ENCODE data around the gene TMC5. TPM values are rescaled to one million over a fixed set of nuclear protein-coding genes. Genes with fewer than 3 reads are reported as not detected.

The TMC5 gene
- total RNA-seq, 1 experiment from 2014 or later, result 15.7 TPM

DNA sequence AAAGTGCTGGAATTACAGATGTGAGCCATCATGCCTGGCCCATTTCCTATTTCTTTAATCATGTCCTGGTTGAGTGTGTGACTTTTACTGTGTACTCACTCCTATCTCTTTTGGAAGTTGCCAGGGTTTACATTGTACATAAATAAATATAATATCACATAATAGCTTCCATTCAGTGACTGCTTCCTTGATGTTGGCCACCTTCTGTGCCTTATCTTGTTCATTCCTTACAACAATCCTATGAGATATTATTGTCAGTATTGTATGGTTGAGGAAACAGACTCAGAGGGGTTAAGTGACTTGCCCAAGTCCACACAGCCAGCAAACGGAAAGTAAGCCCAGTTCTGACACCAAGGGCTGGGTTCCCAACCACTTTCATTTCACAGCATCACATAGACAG lies 16.9 kb downstream of the TMC5 start (continued):
- TF ChIP-seq EGR1 (IDR thresholded peaks at IDR 0.05; ENCODE audit: low read depth) (no peak), SIN3A (IDR thresholded peaks at IDR 0.05; ENCODE audit: low read depth) (no peak), EZH2phosphoT487 (IDR thresholded peaks at IDR 0.05; ENCODE audit: borderline replicate concordance) (no peak), RAD21 (IDR thresholded peaks at IDR 0.05; ENCODE audit: low read depth) (no peak), POLR2AphosphoS5 (IDR thresholded peaks at IDR 0.05; ENCODE audit: low read depth, low read length) (no peak), SP1 (IDR thresholded peaks at IDR 0.05; ENCODE audit: low read depth) (no peak), SRF (IDR thresholded peaks at IDR 0.05; ENCODE audit: low read depth) (no peak), ZNF274 (IDR thresholded peaks at IDR 0.05; ENCODE audit: low read depth, low read length) (no peak)

DNA sequence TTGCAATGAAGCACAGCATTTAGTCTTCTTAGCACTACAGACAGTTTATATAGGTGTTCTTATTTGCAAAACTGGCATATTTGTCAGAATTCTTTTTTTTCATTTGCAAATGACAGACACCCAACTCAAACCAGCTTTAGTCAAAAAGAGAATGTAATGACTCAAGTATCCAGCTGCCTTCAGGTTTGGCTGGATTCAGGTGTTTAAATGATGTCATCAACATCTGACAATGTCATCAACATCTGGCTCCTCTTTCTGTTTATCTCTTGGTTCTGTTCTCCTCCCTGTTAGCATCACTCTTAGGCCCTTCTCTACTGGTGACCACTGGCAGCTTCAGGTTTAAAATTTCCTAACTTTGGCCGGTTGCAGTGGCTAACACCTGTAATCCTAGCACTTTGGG lies 18.9 kb downstream of the TMC5 start:
- CTCF ChIA-PET, result interaction anchor here (0.9 kb wide), 1 partner anchor 12 kb away, joined by 3 read pairs; no protein-coding TSS in a partner anchor
- Histone ChIP-seq H3K9me2 (ENCODE audit: insufficient read depth) (no peaks in the 10 kb centered on the region), H3K27ac (ENCODE audit: low read depth, low read length) (no peak overlapping the region), H3K9ac (ENCODE audit: low read length) (no peak overlapping the region), H3K27me3 (ENCODE audit: insufficient read depth, low read length) (no peaks in the 10 kb centered on the region), H3K9me3 (ENCODE audit: control insufficient read depth in 1 of 2, insufficient read depth in 1 of 2, low read depth in 1 of 2, low read length in 2 of 2) (no peaks in the 10 kb centered on the region), H3K4me3 (replicated peaks in 1 of 2; ENCODE audit: low read depth in 1 of 2, low read length in 2 of 2) (no peak overlapping the region), H3K4me1 (ENCODE audit: control insufficient read depth in 1 of 2, insufficient read depth in 2 of 2, low read length in 2 of 2) (peaks cover 2 to 11% of the 10 kb centered on the region in 2 experiments; a peak in 2 of 4 replicates), H4K20me1 (ENCODE audit: insufficient read depth) (no peaks in the 10 kb centered on the region), H3K4me2 (ENCODE audit: low read length) (no peak overlapping the region), H2AFZ (ENCODE audit: low read depth, low read length, poor library complexity, severe bottlenecking) (no peak overlapping the region), H3K79me2 (ENCODE audit: insufficient read depth, low read length) (no peaks in the 10 kb centered on the region), H3K36me3 (ENCODE audit: control insufficient read depth in 1 of 2, insufficient read depth in 2 of 2, low read length in 2 of 2) (no peaks in the 10 kb centered on the region)
- intact Hi-C loops (cut with micrococcal nuclease), result no loop called here
- POLR2A ChIA-PET, result no interaction called here
- BruUV-seq (replicated peaks), result no TSS peak
- DNase-seq (ENCODE audit: low read depth, low spot score) (no peak), ATAC-seq (no peak)
- RAD21 ChIA-PET (ENCODE audit: low non-redundant PET in 1 of 2, low total read pairs in 2 of 2, uncharacterized antibody in 2 of 2, unreplicated experiment in 2 of 2), result no interaction called here
- TF ChIP-seq, protein P1, sequence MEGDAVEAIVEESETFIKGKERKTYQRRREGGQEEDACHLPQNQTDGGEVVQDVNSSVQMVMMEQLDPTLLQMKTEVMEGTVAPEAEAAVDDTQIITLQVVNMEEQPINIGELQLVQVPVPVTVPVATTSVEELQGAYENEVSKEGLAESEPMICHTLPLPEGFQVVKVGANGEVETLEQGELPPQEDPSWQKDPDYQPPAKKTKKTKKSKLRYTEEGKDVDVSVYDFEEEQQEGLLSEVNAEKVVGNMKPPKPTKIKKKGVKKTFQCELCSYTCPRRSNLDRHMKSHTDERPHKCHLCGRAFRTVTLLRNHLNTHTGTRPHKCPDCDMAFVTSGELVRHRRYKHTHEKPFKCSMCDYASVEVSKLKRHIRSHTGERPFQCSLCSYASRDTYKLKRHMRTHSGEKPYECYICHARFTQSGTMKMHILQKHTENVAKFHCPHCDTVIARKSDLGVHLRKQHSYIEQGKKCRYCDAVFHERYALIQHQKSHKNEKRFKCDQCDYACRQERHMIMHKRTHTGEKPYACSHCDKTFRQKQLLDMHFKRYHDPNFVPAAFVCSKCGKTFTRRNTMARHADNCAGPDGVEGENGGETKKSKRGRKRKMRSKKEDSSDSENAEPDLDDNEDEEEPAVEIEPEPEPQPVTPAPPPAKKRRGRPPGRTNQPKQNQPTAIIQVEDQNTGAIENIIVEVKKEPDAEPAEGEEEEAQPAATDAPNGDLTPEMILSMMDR (IDR thresholded peaks at IDR 0.05 in 2 of 3, conservative IDR thresholded peaks at IDR 0.05 in 1 of 3; ENCODE audit: borderline replicate concordance in 1 of 3, insufficient read depth in 1 of 3, low read depth in 2 of 3, low read length in 2 of 3), result no peak
- TF ChIP-seq REST (IDR thresholded peaks at IDR 0.05; ENCODE audit: low read depth) (no peak), YY1 (IDR thresholded peaks at IDR 0.05; ENCODE audit: extremely low read depth, insufficient replicate concordance, low read depth, low read length) (no peak), EZH2phosphoT487 (IDR thresholded peaks at IDR 0.05; ENCODE audit: borderline replicate concordance) (no peak), FOSL1 (IDR thresholded peaks at IDR 0.05; ENCODE audit: low read depth) (no peak), ZFX (IDR thresholded peaks at IDR 0.05) (no peak), SIN3A (IDR thresholded peaks at IDR 0.05; ENCODE audit: low read depth) (no peak), CEBPB (IDR thresholded peaks at IDR 0.05; ENCODE audit: low read depth) (no peak), MAX (IDR thresholded peaks at IDR 0.05) (no peak), POLR2A (IDR thresholded peaks at IDR 0.05; ENCODE audit: borderline replicate concordance, extremely low read depth, insufficient read depth, insufficient read length) (no peak), JUND (IDR thresholded peaks at IDR 0.05) (no peak), CBX3 (IDR thresholded peaks at IDR 0.05; ENCODE audit: low read depth) (no peak), EGR1 (IDR thresholded peaks at IDR 0.05; ENCODE audit: low read depth) (no peak), RAD21 (IDR thresholded peaks at IDR 0.05; ENCODE audit: low read depth) (no peak), ATF3 (IDR thresholded peaks at IDR 0.05) (no peak)
- TF ChIP-seq, protein P2, sequence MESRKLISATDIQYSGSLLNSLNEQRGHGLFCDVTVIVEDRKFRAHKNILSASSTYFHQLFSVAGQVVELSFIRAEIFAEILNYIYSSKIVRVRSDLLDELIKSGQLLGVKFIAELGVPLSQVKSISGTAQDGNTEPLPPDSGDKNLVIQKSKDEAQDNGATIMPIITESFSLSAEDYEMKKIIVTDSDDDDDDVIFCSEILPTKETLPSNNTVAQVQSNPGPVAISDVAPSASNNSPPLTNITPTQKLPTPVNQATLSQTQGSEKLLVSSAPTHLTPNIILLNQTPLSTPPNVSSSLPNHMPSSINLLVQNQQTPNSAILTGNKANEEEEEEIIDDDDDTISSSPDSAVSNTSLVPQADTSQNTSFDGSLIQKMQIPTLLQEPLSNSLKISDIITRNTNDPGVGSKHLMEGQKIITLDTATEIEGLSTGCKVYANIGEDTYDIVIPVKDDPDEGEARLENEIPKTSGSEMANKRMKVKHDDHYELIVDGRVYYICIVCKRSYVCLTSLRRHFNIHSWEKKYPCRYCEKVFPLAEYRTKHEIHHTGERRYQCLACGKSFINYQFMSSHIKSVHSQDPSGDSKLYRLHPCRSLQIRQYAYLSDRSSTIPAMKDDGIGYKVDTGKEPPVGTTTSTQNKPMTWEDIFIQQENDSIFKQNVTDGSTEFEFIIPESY (IDR thresholded peaks at IDR 0.05; ENCODE audit: extremely low read depth, insufficient replicate concordance, low read length), result no peak
